OCI-LY1 (cell line): ENCODE data around the gene SPIRE2.
"Not testable (repeated sequence)": the region's sequence is repeated elsewhere in the genome, so short reads cannot be mapped to it uniquely, and the experiment has no call there.

Source experiments
- H2AFZ ChIP-seq: fragments of 200-600 bp; sonication (generic), shearing (Covaris generic); 2 replicates; pipeline ENCODE4 v1.6.0; 2014; ENCODE audit warnings: antibody characterized with exemption, mild to moderate bottlenecking, low read length
- H3F3A ChIP-seq: fragments of 200-600 bp; sonication (generic), shearing (Covaris generic); 2 replicates; pipeline ENCODE4 v1.6.0; 2014; ENCODE audit warnings: mild to moderate bottlenecking, antibody characterized with exemption, low read length, moderate library complexity; ENCODE audit not compliant: insufficient read depth
- H3K27ac ChIP-seq: fragments of 200-600 bp; sonication (generic); 2 replicates; pipeline ENCODE4 v1.5.1; 2014; ENCODE audit warnings: low read length, mixed run types, mild to moderate bottlenecking, low read depth; ENCODE audit not compliant: poor library complexity, severe bottlenecking
- H3K27me3 ChIP-seq: fragments of 200-600 bp; sonication (generic); 2 replicates; pipeline ENCODE4 v1.6.0; 2014; ENCODE audit warnings: antibody characterized with exemption, mild to moderate bottlenecking, low read length, moderate library complexity; ENCODE audit not compliant: insufficient read depth
- H3K36me3 ChIP-seq: fragments of 200-600 bp; sonication (generic); 2 replicates; pipeline ENCODE4 v1.6.1; 2014; ENCODE audit warnings: mild to moderate bottlenecking, antibody characterized with exemption, low read length, moderate library complexity, mixed read lengths; ENCODE audit not compliant: insufficient read depth
- H3K4me1 ChIP-seq: fragments of 200-600 bp; sonication (generic); 2 replicates; pipeline ENCODE4 v1.5.1; 2014; ENCODE audit warnings: mild to moderate bottlenecking, low read length, moderate library complexity; ENCODE audit not compliant: insufficient read depth, severe bottlenecking
- H3K4me2 ChIP-seq: fragments of 200-600 bp; sonication (generic), shearing (Covaris generic); 2 replicates; pipeline ENCODE4 v1.6.1; 2014; ENCODE audit warnings: low read length
- H3K4me3 ChIP-seq: fragments of 200-600 bp; sonication (generic); 2 replicates; pipeline ENCODE4 v1.5.1; 2014; ENCODE audit warnings: low read length, low read depth, mild to moderate bottlenecking, mixed read lengths; ENCODE audit not compliant: poor library complexity, severe bottlenecking
- H3K79me2 ChIP-seq: fragments of 200-600 bp; shearing (Covaris generic); 2 replicates; pipeline ENCODE4 v1.6.1; 2016; ENCODE audit warnings: mixed run types, low read length, mixed read lengths; ENCODE audit not compliant: insufficient read depth
- H3K9ac ChIP-seq: fragments of 200-600 bp; sonication (generic), shearing (Covaris generic); 2 replicates; pipeline ENCODE4 v1.6.1; 2014; ENCODE audit warnings: mild to moderate bottlenecking, low read length, mixed read lengths
- H3K9me2 ChIP-seq: fragments of 200-600 bp; sonication (generic), shearing (Covaris generic); 2 replicates; pipeline ENCODE4 v1.6.1; 2014; ENCODE audit warnings: low read depth, mild to moderate bottlenecking, low read length, mixed read lengths
- H3K9me3 ChIP-seq: fragments of 200-600 bp; shearing (Covaris generic); 2 replicates; pipeline ENCODE4 v1.6.1; 2014; ENCODE audit warnings: low read length, mixed read lengths
- H4K20me1 ChIP-seq: fragments of 200-600 bp; sonication (generic), shearing (Covaris generic); 2 replicates; pipeline ENCODE4 v1.6.0; 2016; ENCODE audit warnings: mild to moderate bottlenecking, low read length; ENCODE audit not compliant: insufficient read depth
- EZH2 ChIP-seq: fragments of 200-600 bp; sonication (generic), shearing (Covaris generic); IDR thresholded peaks from 2 replicates; pipeline ENCODE4 v1.8.0; 2017; ENCODE audit warnings: borderline replicate concordance, mixed run types, mild to moderate bottlenecking, antibody characterized with exemption, low read length, moderate library complexity, mixed read lengths
- TF ChIP-seq, protein P1 (sequence below): fragments of 200-600 bp; sonication (generic), shearing (Covaris generic); IDR thresholded peaks from 2 replicates; pipeline ENCODE4 v1.5.1; 2017; ENCODE audit warnings: mild to moderate bottlenecking, antibody characterized with exemption, low read length, moderate library complexity, mixed read lengths

The SPIRE2 gene

GRCh38 chr16:89782489-89782888 is 45.8 kb upstream of the SPIRE2 start:
- Histone ChIP-seq H3K27me3 (no peaks in the 10 kb centered on the region), H3K36me3 (peaks cover 91% of the 10 kb centered on the region), H2AFZ (no peak overlapping the region), H3K9ac (no peak overlapping the region), H3K4me3 (no peak overlapping the region), H3K27ac (no peak overlapping the region), H4K20me1 (no peaks in the 10 kb centered on the region), H3K4me2 (no peak overlapping the region), H3K9me3 (no peaks in the 10 kb centered on the region), H3K79me2 (no peaks in the 10 kb centered on the region), H3K4me1 (no peaks in the 10 kb centered on the region), H3K9me2 (no peaks in the 10 kb centered on the region), H3F3A (no peaks in the 10 kb centered on the region)
- TF ChIP-seq, protein P1, sequence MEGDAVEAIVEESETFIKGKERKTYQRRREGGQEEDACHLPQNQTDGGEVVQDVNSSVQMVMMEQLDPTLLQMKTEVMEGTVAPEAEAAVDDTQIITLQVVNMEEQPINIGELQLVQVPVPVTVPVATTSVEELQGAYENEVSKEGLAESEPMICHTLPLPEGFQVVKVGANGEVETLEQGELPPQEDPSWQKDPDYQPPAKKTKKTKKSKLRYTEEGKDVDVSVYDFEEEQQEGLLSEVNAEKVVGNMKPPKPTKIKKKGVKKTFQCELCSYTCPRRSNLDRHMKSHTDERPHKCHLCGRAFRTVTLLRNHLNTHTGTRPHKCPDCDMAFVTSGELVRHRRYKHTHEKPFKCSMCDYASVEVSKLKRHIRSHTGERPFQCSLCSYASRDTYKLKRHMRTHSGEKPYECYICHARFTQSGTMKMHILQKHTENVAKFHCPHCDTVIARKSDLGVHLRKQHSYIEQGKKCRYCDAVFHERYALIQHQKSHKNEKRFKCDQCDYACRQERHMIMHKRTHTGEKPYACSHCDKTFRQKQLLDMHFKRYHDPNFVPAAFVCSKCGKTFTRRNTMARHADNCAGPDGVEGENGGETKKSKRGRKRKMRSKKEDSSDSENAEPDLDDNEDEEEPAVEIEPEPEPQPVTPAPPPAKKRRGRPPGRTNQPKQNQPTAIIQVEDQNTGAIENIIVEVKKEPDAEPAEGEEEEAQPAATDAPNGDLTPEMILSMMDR: no peak
- no peak for TF ChIP-seq EZH2

GRCh38 chr16:89783952-89784351 is 44.3 kb upstream of the SPIRE2 start:
- not testable (repeated sequence) for H3K9me2 ChIP-seq, H3K27me3 ChIP-seq, H2AFZ ChIP-seq, H3K4me1 ChIP-seq, H3K9ac ChIP-seq, H3K4me3 ChIP-seq, H3K79me2 ChIP-seq, H3K27ac ChIP-seq, H3F3A ChIP-seq, H4K20me1 ChIP-seq, H3K4me2 ChIP-seq, H3K9me3 ChIP-seq
- peaks cover 91% of the 10 kb centered on the region for H3K36me3 ChIP-seq

- H3K36me3 ChIP-seq: peaks cover 91% of the 10 kb centered on the region
- H3K9me2 ChIP-seq: no peaks in the 10 kb centered on the region
- H3K27ac ChIP-seq: no peak overlapping the region
- H3K79me2 ChIP-seq: no peaks in the 10 kb centered on the region
- H3F3A ChIP-seq: no peaks in the 10 kb centered on the region
- H3K27me3 ChIP-seq: no peaks in the 10 kb centered on the region
- H3K9me3 ChIP-seq: no peaks in the 10 kb centered on the region
- no peak overlapping the region for H2AFZ ChIP-seq
- no peak overlapping the region for H3K4me2 ChIP-seq
- H3K4me3 ChIP-seq: no peak overlapping the region
- no peaks in the 10 kb centered on the region for H4K20me1 ChIP-seq
- no peaks in the 10 kb centered on the region for H3K4me1 ChIP-seq
- TF ChIP-seq, protein P1: no peak
- no peak for TF ChIP-seq EZH2
- H3K9ac ChIP-seq: no peak overlapping the region
Observed at GRCh38 chr16:89784406-89784805, 43.9 kb upstream of the SPIRE2 start.

GRCh38 chr16:89785523-89786155 is 42.6 kb upstream of the SPIRE2 start:
- H3K36me3 ChIP-seq: peaks cover 89% of the 10 kb centered on the region
- no peaks in the 10 kb centered on the region for H3F3A ChIP-seq
- H3K4me2 ChIP-seq: no peak overlapping the region
- no peak overlapping the region for H3K9ac ChIP-seq
- H3K79me2 ChIP-seq: no peaks in the 10 kb centered on the region
- no peak overlapping the region for H2AFZ ChIP-seq
- no peak overlapping the region for H3K27ac ChIP-seq
- H3K9me2 ChIP-seq: no peaks in the 10 kb centered on the region
- no peaks in the 10 kb centered on the region for H3K27me3 ChIP-seq
- H3K4me3 ChIP-seq: no peak overlapping the region
- no peaks in the 10 kb centered on the region for H3K9me3 ChIP-seq
- TF ChIP-seq EZH2: no peak
- TF ChIP-seq, protein P1: no peak
- no peaks in the 10 kb centered on the region for H3K4me1 ChIP-seq
- H4K20me1 ChIP-seq: no peaks in the 10 kb centered on the region
